ENCODE results near the gene VSIG8. TPM values are rescaled to one million over a fixed set of nuclear protein-coding genes. Genes with fewer than 3 reads are reported as not detected.
"Not testable (repeated sequence)": the region's sequence is repeated elsewhere in the genome, so short reads cannot be mapped to it uniquely, and the experiment has no call there.

Gene VSIG8
- total RNA-seq, 6 experiments from 2014 or later = not detected

DNA sequence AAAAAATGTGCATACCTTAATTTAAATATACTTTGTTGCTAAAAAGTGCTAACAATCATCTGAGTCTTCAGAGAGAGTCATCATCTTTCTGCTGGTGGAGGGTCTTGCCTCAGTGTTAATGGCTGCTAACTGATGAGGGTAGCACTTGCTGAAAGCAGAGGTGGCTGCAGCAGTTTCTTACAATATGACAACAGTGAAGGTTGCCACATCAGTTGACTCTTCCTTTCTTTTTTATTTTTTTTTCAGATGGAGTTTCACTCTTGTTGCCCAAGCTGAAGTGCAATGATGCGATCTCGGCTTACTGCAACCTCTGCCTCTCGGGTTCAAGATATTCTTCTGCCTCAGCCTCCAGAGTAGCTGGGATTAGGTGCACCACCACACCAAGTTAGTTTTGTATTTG is 40.1 kb upstream of the VSIG8 start:
- DNase-seq (no peak), ATAC-seq (no peak)
- TF ChIP-seq, protein P1, sequence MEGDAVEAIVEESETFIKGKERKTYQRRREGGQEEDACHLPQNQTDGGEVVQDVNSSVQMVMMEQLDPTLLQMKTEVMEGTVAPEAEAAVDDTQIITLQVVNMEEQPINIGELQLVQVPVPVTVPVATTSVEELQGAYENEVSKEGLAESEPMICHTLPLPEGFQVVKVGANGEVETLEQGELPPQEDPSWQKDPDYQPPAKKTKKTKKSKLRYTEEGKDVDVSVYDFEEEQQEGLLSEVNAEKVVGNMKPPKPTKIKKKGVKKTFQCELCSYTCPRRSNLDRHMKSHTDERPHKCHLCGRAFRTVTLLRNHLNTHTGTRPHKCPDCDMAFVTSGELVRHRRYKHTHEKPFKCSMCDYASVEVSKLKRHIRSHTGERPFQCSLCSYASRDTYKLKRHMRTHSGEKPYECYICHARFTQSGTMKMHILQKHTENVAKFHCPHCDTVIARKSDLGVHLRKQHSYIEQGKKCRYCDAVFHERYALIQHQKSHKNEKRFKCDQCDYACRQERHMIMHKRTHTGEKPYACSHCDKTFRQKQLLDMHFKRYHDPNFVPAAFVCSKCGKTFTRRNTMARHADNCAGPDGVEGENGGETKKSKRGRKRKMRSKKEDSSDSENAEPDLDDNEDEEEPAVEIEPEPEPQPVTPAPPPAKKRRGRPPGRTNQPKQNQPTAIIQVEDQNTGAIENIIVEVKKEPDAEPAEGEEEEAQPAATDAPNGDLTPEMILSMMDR (IDR thresholded peaks at IDR 0.05) = no peak
- no peak for TF ChIP-seq POLR2A (IDR thresholded peaks at IDR 0.05)
- WGBS (ENCODE audit: insufficient coverage, low coverage, low lambda C conversion rate, missing lambda C conversion rate) = 67% methylated on average over 2 of the region's 3 CpGs
- Histone ChIP-seq H3K36me3 (no peaks in the 10 kb centered on the region), H3K9me3 (no peaks in the 10 kb centered on the region), H3K27ac (no peak overlapping the region), H3K4me1 (peaks cover 0 to 4% (median 0%) of the 10 kb centered on the region in 4 donors), H3K27me3 (no peaks in the 10 kb centered on the region), H3K4me3 (no peak overlapping the region)
- intact Hi-C loops (cut with DNase I) = no loop called here

DNA sequence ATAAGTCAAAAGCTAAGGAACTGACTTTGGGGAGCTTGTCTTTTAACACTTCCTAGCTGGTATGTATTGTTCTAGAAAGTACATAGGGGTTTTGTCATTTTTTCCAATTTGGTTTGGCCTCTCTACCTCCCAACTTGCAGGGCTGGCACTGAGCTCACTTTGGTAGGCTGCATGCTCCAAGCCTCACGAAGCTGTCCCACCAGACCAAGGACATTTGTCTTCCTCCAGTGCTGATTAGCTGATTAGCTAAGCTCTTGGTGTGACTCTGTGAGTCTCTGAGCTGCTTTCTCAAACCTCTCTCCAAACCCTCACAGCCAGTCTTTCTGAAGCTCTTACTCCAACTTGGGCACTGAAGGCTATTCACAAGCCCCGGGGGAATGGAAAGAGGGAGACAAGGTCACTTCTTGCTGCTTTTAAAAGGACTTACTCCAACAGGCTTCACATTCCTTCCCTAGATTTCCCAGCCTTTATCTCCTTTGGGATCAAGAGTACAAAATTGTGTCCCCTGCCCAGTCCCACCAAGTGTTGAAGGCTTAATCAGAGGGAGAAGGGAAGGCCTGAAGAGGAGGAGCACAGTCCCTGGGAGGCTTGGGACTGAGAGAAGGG is 38.4 kb upstream of the VSIG8 start:
- TF ChIP-seq, protein P1 (IDR thresholded peaks at IDR 0.05) = no peak
- TF ChIP-seq POLR2A (IDR thresholded peaks at IDR 0.05) = no peak
- H3K36me3 ChIP-seq = no peaks in the 10 kb centered on the region
- H3K4me3 ChIP-seq = no peak overlapping the region
- peaks cover 0 to 4% (median 0%) of the 10 kb centered on the region in 4 donors for H3K4me1 ChIP-seq
- no peak for DNase-seq
- intact Hi-C loops (cut with DNase I) = no loop called here
- WGBS (ENCODE audit: insufficient coverage, low coverage, low lambda C conversion rate, missing lambda C conversion rate) = 100% methylated on average over 2 of the region's 2 CpGs
- H3K27ac ChIP-seq = no peak overlapping the region
- no peaks in the 10 kb centered on the region for H3K27me3 ChIP-seq
- ATAC-seq = no peak
- no peaks in the 10 kb centered on the region for H3K9me3 ChIP-seq

DNA sequence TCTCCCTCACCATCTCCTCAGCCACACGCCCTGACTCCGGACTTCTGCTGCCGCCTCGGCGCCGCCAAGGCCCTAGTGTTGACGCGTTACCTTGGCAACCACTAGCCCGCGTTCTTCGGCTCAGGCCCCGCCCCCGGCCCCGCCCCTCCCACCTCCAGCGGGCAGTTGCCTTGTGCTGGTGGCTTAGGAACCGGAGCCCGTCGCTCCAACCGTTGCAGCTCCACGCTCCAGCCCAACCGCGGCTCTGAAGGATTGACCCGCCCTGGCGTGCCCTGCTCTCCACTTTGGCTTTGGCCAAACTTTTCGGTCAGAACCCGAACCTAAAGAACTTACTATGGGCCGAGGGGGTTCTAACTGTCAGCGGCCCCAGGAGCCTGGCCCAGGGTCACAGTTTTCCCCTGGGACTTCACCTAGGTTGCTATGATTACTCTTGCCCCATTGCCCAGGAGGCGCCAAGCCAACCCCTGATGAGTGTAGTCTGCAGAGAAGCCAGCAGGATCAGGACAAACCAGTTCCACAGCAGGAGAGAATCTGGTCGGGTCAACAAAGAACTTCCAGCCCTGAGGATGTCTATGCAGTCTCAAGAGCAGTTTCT is 37.7 kb upstream of the VSIG8 start, which contains the start of gene CFAP45:
TSS of gene CFAP45 (minus strand) at position 80 of the 595 bp plus-strand sequence. CDS start at position 13, 67 bp downstream.
- DNase-seq (peak; percentile 74 to 87 (median 83)), ATAC-seq (peak; percentile 85 to 94 (median 90))
- H3K4me1 ChIP-seq = peaks cover 0 to 4% (median 0%) of the 10 kb centered on the region in 4 donors
- no peaks in the 10 kb centered on the region for H3K9me3 ChIP-seq
- H3K27ac ChIP-seq = no peak within 1 kb of the TSS
- TF ChIP-seq POLR2A (IDR thresholded peaks at IDR 0.05) = no peak
- TF ChIP-seq, protein P1 (IDR thresholded peaks at IDR 0.05) = no peak
- H3K4me3 ChIP-seq = no peak within 1 kb of the TSS
- intact Hi-C loops (cut with DNase I) = no loop called here
- WGBS (ENCODE audit: insufficient coverage, low coverage, low lambda C conversion rate, missing lambda C conversion rate) = 10% methylated on average over 9 of the region's 30 CpGs
- H3K27me3 ChIP-seq = no peaks in the 10 kb centered on the region
- no peaks in the 10 kb centered on the region for H3K36me3 ChIP-seq

DNA sequence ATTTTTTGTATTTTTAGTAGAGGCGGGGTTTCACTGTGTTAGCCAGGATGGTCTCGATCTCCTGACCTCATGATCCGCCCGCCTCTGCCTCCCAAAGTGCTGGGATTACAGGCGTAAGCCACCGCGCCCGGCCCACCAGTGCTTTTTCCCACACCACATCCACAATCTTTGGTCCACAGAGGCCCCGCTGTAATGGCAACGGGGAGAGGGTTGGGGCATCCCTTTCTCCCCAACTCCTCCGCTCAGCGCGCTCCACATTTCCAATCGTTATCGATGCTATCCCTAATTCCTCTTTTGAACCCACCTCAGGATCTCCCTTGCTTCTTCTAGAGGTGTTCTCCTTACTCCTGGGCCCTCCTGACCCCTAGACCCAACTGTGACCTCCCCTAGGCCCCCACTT is 37.2 kb upstream of the VSIG8 start:
- not testable (repeated sequence) for ATAC-seq, H3K27ac ChIP-seq, DNase-seq, H3K27me3 ChIP-seq, H3K4me3 ChIP-seq, H3K36me3 ChIP-seq, H3K4me1 ChIP-seq, H3K9me3 ChIP-seq
- intact Hi-C loops (cut with DNase I) = loop anchor here in 1 of 2 donors (10.0 kb wide), 1 partner anchor 735 kb away; no protein-coding TSS in a partner anchor
- 87% methylated on average over 7 of the region's 15 CpGs for WGBS (ENCODE audit: insufficient coverage, low coverage, low lambda C conversion rate, missing lambda C conversion rate)

DNA sequence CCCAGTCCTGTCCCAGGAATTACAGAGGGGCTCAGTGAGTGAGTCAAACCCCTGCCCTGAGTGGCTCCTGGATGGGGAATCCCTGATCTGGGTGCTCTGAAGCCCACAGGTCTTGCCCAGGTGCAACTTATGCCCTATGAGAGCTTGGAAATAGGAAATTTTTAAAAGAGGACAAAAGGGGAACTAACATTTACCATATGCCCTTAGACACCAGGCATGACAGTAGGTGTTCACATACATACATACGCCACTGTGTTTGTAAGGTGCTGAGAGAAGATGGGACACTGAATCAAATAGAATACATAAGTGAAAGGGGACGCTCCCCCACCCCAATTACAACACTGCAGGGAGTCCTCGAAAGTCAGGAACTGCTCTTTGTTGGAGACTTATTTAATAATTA is 36.1 kb upstream of the VSIG8 start:
- no peaks in the 10 kb centered on the region for H3K36me3 ChIP-seq
- no peak for TF ChIP-seq POLR2A (IDR thresholded peaks at IDR 0.05)
- TF ChIP-seq, protein P1 (IDR thresholded peaks at IDR 0.05) = no peak
- H3K4me3 ChIP-seq = no peak overlapping the region
- 83% methylated on average over 3 of the region's 3 CpGs for WGBS (ENCODE audit: insufficient coverage, low coverage, low lambda C conversion rate, missing lambda C conversion rate)
- no peaks in the 10 kb centered on the region for H3K9me3 ChIP-seq
- ATAC-seq (no peak), DNase-seq (no peak)
- H3K4me1 ChIP-seq = peaks cover 0 to 4% (median 0%) of the 10 kb centered on the region in 4 donors
- no peaks in the 10 kb centered on the region for H3K27me3 ChIP-seq
- no peak overlapping the region for H3K27ac ChIP-seq
- intact Hi-C loops (cut with DNase I) = loop anchor here in 1 of 2 donors (10.0 kb wide), 1 partner anchor 734 kb away; no protein-coding TSS in a partner anchor
